GM18907 (cell line): ENCODE results near the gene C6orf141.

ENCODE experiments used
- ATAC-seq: cut with Tn5 transposase; IDR thresholded peaks from one replicate; pipeline ENCODE4 v1.9.1; 2021; ENCODE audit warnings: mild to moderate bottlenecking, moderate library complexity; ENCODE audit not compliant: unreplicated experiment

The C6orf141 gene

DNA sequence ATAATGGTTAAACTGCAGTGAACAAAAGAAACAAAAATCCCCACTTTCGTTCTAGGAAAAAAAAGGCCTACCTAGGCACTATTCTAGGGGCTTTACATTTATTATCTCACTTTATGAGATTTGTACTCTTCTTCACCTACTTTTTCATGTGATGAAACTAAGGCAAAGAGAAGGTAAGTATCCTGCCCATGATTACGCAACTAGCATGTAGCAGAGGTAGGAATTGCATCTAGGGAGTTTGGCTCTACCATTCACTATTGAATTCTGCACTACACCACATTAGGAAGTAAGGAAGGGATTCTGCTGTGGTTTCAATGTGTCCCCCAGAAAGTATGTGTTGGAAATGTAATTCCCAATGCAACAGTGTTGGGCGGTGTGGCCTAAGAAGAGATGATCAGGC lies 11.4 kb upstream of the C6orf141 start:
- ATAC-seq: no peak

DNA sequence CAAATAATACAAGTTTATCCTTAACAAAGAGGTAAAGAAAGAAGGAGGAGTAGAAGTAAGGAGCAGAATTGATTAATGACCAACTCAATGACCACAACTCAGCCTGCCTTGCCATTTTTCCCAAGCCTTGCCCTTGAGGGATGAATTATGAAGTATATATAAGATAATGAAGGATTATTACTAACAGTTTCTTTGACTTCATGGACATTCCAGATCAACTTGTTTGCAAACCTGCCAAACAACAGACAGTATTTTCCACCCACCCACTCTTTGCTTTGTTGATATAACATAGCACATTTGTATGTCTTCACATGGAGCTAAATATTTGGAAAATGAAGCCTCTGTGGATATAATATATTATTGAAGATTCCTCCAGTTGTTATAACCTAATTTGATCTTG lies 9.9 kb upstream of the C6orf141 start:
- no peak for ATAC-seq

DNA sequence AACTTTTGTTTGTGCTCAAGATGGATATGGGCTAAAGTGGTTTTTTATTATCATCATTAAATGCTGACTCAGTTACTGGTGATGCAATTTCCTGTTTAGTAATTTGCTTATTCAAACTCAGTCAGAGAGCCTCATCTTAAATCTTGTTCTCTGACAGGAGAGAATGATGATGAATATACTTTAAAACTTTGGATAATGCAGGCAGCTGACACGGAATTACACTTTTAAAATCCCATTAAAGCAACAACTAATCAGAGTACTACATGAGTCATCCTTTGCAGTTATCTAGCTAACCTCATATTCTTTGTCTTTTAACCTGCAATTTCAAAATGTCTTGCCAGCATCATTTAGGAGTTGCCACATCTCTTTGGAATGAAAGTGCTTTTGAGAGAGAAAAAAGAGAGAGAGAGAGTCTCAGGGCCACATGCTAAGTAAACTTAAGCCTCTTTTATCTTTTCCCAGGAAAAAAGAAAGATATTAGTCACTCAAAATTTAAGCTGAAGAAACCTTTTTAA lies 9.2 kb upstream of the C6orf141 start:
- ATAC-seq: no peak

DNA sequence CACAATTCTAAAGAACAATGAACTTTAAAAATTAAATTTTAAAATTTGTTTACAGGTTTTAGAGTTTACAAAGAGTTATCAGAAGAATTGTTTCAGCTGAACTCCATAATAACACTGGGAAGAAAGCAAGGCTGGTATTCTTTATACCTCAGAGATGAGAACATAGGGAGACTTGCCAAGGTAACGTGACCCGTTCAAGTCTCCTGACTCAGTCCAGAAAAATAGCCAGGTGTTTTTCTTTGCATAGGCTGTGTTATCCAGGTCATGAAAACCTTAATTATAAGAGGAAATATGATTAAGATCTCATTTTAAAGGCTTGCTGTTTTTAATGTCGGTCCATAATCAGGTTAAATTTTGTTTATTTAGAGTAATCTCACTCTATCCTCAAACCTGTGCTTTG lies 8.5 kb upstream of the C6orf141 start:
- no peak for ATAC-seq

DNA sequence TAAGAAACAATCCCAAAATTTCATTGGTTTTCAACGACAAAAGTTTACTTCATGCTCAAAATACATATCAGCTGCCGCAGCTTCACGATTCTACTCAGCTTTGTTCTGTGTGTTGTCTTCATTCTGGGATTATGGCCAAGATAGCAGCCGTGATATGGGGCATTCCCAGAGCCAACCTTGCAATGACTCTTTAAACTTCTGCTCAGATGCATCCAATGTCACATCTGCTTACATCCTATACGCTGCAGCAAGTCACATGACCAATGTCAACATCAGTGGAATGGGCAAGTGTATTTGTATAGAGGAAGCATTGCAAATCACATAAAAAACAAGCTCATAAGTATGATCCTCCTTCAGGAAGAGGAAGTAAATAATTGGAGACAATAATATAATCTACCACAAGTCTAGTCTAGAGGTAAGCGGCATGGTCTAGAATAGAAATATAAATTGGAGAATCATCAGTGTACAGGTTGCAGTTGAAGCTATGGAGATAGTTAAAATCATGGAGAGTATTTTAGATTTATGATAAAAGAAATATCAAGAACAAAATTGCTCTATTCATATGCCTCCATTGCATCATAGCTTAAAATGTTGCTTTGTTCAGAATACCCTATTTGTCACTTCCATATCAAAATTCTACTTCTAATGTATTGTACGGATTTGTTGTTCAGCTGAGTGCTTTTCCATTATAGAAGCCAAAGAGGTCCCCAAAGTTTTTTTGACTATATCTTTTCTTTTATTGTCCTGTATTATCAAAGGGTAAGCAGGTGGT lies 7.2 kb upstream of the C6orf141 start:
- no peak for ATAC-seq

DNA sequence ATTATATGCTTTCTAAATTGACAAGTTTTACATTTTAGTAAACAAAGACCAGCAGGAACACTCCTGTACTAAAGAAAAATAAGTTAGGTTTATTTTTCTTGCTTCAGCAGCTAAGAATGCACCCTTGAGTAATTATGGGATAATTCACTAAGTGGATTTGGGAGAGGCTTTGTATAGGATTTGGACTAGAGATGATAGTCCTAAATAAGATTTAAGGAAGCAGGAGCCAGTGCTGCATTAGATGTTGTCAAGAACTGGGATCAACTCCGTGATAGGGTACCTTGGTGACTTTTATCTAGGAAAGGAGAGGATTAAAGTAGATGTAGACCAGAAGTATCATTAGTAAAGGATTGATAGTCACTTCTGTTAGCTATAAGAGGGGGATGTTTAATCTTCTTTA lies 4.1 kb upstream of the C6orf141 start:
- ATAC-seq: no peak

DNA sequence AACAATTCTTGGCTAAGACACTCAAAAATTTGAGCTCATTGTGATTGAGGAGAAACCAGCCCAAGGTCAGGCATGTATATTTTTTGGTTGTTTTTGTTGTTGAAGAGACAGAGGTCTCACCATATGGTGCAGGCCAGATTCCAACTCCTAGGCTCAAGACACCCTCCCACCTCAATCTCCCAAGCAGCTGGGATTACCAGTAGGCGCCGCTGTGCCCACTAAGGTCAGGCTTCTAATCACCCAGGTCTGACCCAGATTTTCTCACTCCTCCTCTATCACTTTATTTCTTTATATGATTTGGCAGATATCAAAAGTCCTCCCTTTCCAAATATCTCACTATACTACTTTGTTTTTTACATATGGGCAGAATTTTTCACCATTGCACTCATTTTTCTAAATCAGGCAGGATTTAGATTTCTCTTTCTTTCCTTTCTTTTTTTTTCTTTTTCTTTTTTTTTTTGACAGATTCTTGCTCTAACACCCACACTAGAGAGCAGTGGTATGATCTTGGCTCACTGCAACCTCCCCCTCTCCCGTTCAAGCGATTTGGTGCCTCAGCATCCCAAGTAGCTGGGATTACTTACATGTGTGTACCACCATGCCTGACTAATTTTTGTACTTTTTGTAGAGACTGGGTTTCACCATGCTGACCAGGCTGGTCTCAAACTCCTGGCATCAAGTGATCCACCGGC lies 1.7 kb upstream of the C6orf141 start:
- ATAC-seq: no peak

DNA sequence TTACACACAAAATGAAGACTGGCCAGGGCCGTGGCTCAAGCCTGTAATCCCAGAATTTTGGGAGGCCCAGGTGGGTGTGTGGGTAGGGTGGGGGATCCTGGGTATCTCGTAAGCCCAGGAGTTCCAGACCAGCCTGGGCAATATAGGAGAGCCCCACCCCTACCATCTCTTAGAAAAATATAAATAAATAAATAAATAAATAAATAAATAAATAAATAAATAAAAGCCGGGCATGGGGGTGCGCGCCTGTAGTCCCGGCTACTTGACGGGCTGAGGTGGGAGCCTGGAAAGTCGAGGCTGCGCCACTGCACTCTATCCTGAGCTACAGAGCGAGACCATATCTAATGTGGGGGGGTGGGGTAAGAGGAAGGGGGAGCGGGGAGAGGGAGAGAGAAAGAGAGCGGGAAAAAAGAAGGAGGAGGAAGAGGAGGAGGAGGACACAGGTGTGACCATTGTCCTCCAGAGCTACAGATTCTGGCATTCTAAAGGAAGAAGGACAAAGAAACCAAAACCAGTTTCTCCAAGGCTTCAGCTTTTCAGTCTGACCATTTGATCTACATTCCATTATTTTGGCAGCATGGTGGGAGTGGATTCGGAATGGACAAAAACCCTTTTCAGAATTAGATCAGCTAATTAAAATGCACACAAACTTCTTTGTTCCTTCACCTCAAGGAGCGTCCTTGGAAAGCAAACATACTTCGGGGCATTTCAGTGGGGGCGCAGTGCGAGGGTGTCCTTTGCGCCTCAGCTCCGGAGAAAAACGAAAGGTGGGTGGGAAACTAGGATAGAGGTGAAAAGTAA lies 577 bp upstream of the C6orf141 start:
- ATAC-seq: no peak

DNA sequence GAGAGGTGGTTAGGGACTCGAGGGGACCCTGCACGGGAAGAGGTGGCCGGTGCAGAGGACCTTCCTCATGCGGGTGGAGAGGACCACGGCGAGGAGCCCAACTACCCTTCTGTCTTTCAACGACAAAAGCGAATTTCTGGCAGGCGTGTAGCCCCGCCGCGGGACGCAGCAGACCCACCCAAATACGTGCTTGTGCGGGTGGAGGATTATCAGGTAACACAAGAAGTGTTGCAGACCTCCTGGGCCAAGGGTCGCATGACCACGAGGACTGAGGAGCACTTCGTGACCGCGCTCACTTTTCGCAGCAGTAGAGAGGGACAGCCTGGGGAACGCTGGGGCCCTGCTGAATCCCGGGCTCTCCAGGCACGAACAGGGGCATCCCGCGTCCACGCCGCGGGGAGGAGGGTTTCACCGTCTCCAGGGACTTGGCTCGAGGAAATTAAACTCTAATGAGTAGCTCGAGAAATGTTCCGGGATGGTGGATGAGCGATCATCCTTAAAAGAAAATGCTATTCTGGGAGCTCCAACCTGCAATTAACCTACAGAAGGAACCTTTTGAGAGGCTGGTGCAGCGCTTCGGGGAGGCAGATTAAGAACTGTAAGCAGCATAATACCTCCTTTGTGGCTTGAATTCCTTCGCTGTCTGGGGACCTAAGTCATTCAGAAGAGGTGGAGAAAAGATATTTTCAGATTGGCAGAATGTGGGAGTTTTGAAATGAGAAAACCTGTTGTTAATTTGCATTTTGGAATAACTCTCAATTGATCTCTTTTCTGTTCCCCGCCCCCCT lies 804 bp downstream of the C6orf141 start:
- ATAC-seq: peak; percentile 48

DNA sequence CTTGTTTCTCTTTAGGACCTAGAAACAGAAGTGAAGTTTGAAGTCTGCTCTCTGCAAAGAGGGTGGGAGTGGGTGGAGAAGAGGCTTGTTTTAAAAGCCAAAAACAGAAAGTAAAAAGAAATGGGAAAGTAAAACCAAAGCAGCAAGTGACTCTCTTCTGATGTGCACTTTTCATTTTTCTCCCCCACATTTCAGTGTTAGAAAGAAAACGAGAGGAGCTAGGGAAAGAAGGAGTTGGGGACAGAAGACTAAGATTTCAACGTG lies 1.3 kb downstream of the C6orf141 start:
- peak; percentile 37 for ATAC-seq

DNA sequence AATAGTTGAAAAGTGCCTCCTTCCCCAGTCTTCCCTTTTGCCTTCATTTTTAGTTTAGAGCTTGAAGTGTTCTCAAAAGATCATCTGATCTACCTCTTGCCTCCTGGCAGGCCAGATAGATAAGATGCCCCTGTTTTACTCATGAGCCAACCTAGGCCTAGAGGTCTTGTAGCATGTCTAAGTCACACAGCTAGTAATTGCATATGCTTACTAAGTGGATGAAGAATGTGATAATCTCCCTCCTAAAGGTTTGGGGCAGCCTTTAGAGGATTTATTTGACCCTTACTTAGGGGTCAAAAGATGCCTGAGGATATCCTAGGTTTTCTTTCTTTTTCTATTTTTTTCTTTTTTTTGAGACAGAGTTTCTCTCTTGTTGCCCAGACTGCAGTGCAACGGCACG lies 2.1 kb downstream of the C6orf141 start:
- no peak for ATAC-seq

DNA sequence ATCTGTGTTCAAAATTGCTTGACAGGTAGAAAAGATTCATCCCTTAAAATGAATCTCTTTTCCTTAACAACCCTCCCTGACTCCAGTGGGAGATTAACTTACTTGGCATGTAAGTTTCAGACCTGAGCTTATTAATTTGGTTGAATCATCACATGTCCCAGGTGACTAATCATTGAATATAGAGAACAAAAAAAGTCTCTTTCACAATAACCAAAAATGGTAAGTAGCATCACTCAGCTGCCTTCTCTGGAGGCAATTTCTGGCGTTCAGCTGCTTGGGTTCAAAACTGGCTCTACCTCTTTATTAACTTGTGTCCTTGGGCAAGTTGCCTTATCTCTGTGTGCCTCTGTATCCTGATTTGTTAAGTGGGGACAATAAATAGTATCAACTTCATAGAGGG lies 2.9 kb downstream of the C6orf141 start:
- ATAC-seq: no peak

DNA sequence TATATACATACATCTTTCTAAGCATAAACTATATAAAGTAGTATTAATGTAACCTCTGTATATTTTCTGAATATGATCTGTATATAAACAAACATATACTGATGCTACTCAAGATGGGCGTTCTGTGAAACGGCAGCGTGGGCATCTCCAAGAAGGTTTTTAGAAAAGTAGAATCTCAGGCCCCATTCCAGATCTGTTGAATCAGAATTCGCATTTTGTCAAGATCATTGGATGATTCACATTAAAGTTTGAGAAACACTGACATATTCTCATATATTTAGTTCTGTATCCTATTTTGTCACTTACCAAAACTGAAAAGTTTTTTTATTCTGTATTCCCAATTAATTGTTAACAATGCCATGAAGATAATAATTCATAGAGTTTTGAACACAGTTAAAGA lies 5.5 kb downstream of the C6orf141 start:
- no peak for ATAC-seq

DNA sequence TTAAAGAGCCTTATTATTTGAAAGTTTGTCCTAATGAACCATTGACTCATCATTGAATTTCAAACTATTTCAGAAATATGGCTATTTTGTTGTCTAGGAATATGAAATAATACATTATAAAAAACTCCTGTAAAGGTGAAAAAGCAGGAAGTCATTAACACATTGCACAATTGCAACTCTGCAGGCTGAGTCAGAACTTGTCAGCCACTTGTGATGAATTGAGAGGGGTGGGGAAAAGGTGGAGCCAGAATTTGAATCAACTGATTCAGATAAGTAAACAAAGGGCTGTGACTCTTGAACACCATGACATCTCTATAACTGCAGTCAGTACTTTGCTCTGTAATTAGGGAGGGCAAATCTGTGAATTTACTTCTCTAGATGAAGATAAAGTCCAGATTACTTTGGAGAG lies 6.0 kb downstream of the C6orf141 start:
- no peak for ATAC-seq

DNA sequence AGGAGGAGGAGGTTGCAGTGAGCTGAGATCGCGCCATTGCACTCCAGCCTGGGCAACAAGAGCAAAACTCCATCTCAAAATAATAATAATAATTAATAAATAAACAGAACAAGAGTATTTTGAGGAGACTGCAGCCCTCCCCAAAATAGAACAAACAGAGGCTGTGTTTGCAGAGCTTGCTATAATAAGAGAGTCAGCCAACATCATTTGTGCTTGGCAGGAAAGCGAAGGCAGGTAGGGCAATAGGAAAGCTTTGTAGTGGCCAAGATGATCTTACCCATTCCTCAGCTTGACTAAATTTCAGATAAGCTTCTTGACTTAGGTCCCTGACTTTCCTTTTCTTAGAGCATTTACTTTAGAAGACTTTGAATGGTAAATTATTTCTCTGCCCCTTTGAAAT lies 6.7 kb downstream of the C6orf141 start:
- ATAC-seq: no peak

DNA sequence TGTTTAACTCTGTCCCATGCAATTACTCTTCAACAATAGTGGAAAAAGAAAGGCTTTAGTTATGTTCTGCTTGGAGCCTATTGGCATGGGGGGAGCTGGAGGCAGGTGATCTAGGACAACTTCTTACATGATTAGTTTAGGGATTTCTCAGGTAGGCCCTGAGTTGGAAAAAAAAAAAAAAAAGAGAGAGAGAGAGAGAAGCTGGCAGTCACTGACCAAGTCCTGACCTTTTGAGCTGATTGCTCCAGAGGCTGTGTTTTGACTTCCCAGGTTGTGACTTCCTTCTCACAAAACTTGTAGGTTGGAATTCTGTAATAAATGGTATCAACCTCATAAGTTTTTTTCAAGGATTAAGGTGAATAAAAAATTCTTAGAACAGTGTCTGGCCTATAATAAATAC lies 7.8 kb downstream of the C6orf141 start:
- no peak for ATAC-seq

DNA sequence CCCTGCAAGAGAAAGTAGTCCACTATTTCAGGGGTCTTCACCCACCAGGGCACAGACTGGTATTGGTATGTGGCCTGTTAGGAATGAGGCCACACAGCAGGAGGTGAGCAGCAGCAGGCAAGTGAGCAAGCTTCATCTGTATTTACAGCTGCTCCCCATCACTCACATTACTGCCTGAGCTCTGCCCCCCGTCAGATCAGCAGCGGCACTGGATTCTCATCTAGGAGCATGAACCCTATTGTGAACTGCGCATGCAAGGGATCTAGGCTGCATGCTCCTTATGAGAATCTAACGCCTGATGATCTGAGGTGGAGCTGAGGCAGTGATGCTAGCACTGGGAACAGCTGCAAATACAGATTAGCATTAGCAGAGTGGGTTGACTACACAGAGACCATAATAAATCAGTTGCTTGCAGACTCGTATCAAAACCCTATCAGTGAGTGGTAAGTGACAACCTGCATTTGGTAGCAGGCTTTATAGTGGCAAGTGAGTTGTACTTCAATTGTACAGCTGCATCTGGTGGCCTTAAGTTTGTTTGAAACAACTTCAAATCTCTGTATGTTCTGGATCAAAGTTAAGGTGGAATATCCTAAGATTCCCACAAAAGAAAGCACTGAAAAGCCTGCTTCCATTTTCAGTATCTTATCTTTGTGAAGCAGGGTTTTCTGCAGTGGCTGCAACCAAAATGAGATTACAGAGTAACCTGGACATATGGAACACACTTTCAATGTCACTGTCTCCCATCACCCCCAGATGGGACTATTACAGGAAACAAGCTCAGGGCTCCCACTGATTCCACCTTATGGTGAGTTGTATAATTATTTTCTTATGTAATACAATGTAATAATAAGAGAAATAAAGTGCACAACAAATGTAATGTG lies 12.8 kb downstream of the C6orf141 start:
- no peak for ATAC-seq

DNA sequence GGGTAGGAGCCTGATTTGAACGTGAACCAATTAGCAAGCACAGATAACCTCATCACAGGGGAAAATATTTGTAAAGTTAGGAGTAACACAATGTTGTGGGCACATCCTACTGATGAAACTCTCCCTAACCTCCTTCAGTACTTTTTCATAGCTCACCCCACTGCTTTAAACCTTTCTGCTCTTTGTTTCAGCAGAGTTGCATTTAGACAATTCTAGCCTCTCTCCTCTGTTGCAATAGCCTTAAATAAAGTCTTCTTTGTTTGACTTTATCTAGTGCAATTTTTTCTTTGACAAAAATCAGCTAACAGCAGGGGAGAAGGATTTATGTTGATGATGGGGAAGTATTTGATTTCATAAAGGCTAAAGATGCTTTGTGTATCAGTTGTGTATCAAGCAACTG lies 14.1 kb downstream of the C6orf141 start:
- no peak for ATAC-seq

DNA sequence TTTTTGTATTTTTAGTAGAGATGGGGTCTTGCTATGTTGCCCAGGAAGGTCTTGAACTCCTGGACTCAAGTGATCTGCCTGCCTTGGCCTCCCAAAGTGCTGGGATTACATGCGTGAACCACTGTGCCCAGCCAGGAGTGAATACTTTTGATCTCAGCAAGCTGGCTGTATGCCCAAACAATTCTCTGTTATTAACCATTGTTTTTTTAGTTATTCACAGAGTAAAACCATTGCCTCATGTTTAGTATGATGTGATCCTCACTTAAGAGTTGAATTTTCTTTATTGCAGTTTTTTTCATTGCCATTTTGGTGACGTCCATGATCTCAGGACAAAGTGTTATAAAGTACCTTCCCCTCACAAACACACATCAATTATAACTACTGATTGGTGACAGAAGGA lies 14.8 kb downstream of the C6orf141 start:
- no peak for ATAC-seq

DNA sequence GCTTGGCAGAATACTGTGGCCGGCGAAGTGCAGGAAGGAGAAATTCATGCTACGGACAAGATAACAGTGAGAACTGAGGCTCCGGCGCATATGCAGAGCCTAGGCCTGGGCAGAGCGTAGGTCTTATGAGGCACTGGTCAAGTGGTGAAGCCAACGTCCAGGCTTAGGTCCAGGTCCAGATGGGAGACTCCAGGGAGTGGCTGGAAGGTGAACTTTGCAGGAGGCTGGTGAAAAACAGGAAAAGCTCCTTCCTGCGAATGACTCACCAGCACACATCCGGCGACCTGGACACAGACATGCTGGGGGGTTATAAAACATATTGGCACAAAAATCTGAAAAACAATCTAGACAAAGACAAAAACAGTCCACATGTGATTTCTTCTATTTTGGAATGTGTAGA lies 15.4 kb downstream of the C6orf141 start:
- ATAC-seq: no peak
